Measurements from ENCODE around the gene GNG13.

The GNG13 gene

GRCh38 chr16:814974-815373 lies 14.4 kb upstream of the GNG13 start:
- Histone ChIP-seq H2AFZ (ENCODE audit: insufficient read depth, low read length, poor library complexity) (no peak overlapping the region), H3K27ac (ENCODE audit: low read depth, low read length) (no peak overlapping the region), H4K8ac (ENCODE audit: low read depth, low read length) (no peak overlapping the region), H2AK5ac (ENCODE audit: low read length) (no peak overlapping the region), H2BK5ac (ENCODE audit: low read depth, low read length, poor library complexity) (no peak overlapping the region), H3K4me1 (ENCODE audit: control insufficient read depth in 1 of 2, insufficient read depth in 2 of 2, low read length in 2 of 2) (peaks cover 4% of the 10 kb centered on the region in 2 experiments), H3K79me2 (ENCODE audit: control insufficient read depth, insufficient read depth, low read length, poor library complexity) (no peaks in the 10 kb centered on the region), H2BK120ac (ENCODE audit: insufficient read depth, low read length, poor library complexity) (no peak overlapping the region), H3K18ac (ENCODE audit: low read length) (no peak overlapping the region), H2BK12ac (ENCODE audit: low read length) (no peak overlapping the region), H4K91ac (ENCODE audit: low read depth, low read length) (no peak overlapping the region), H3K23ac (ENCODE audit: low read length) (no peak overlapping the region), H3K36me3 (ENCODE audit: control insufficient read depth in 1 of 2, insufficient read depth in 2 of 2, low read length in 2 of 2) (no peaks in the 10 kb centered on the region), H3K9me3 (ENCODE audit: insufficient read depth, low read depth, low read length) (peaks cover 16% of the 10 kb centered on the region), H3K9ac (ENCODE audit: low read length) (no peak overlapping the region), H3K4me3 (ENCODE audit: low read depth, low read length) (no peak overlapping the region), H3K4ac (ENCODE audit: low read depth, low read length) (no peak overlapping the region), H3K14ac (ENCODE audit: low read length) (no peak overlapping the region), H4K12ac (ENCODE audit: low read depth, low read length) (no peak overlapping the region), H3K27me3 (ENCODE audit: insufficient read depth, low read length) (no peaks in the 10 kb centered on the region), H3K4me2 (ENCODE audit: low read length) (no peak overlapping the region), H3K79me1 (ENCODE audit: low read length) (no peaks in the 10 kb centered on the region)
- WGBS (ENCODE audit: extremely low coverage, insufficient coverage, insufficient read length): no CpG with 5 or more reads among the region's 9 CpGs
- no peak for DNase-seq

GRCh38 chr16:813916-814412 lies 13.4 kb upstream of the GNG13 start:
- no peak overlapping the region for H3K27ac ChIP-seq (ENCODE audit: low read depth, low read length)
- no CpG with 5 or more reads among the region's 22 CpGs for WGBS (ENCODE audit: extremely low coverage, insufficient coverage, insufficient read length)
- H3K4ac ChIP-seq (ENCODE audit: low read depth, low read length): no peak overlapping the region
- H4K8ac ChIP-seq (ENCODE audit: low read depth, low read length): no peak overlapping the region
- no peak overlapping the region for H3K14ac ChIP-seq (ENCODE audit: low read length)
- H3K9me3 ChIP-seq (ENCODE audit: insufficient read depth, low read depth, low read length): peaks cover 14% of the 10 kb centered on the region
- no peak overlapping the region for H4K91ac ChIP-seq (ENCODE audit: low read depth, low read length)
- no peak overlapping the region for H3K4me3 ChIP-seq (ENCODE audit: low read depth, low read length)
- DNase-seq: no peak
- no peak overlapping the region for H2AK5ac ChIP-seq (ENCODE audit: low read length)
- H4K12ac ChIP-seq (ENCODE audit: low read depth, low read length): no peak overlapping the region
- H3K36me3 ChIP-seq (ENCODE audit: control insufficient read depth in 1 of 2, insufficient read depth in 2 of 2, low read length in 2 of 2): no peaks in the 10 kb centered on the region
- H3K23ac ChIP-seq (ENCODE audit: low read length): no peak overlapping the region
- H3K79me1 ChIP-seq (ENCODE audit: low read length): no peaks in the 10 kb centered on the region
- H2AFZ ChIP-seq (ENCODE audit: insufficient read depth, low read length, poor library complexity): no peak overlapping the region
- H3K9ac ChIP-seq (ENCODE audit: low read length): no peak overlapping the region
- H3K79me2 ChIP-seq (ENCODE audit: control insufficient read depth, insufficient read depth, low read length, poor library complexity): no peaks in the 10 kb centered on the region
- peaks cover 4 to 5% of the 10 kb centered on the region in 2 experiments for H3K4me1 ChIP-seq (ENCODE audit: control insufficient read depth in 1 of 2, insufficient read depth in 2 of 2, low read length in 2 of 2)
- no peak overlapping the region for H2BK12ac ChIP-seq (ENCODE audit: low read length)
- no peaks in the 10 kb centered on the region for H3K27me3 ChIP-seq (ENCODE audit: insufficient read depth, low read length)
- no peak overlapping the region for H3K18ac ChIP-seq (ENCODE audit: low read length)
- H3K4me2 ChIP-seq (ENCODE audit: low read length): no peak overlapping the region
- H2BK120ac ChIP-seq (ENCODE audit: insufficient read depth, low read length, poor library complexity): no peak overlapping the region
- H2BK5ac ChIP-seq (ENCODE audit: low read depth, low read length, poor library complexity): no peak overlapping the region

GRCh38 chr16:813204-813915 lies 12.8 kb upstream of the GNG13 start:
- Histone ChIP-seq H2BK5ac (ENCODE audit: low read depth, low read length, poor library complexity) (no peak overlapping the region), H3K79me2 (ENCODE audit: control insufficient read depth, insufficient read depth, low read length, poor library complexity) (no peaks in the 10 kb centered on the region)
- no CpG with 5 or more reads among the region's 67 CpGs for WGBS (ENCODE audit: extremely low coverage, insufficient coverage, insufficient read length)

GRCh38 chr16:808085-808386 lies 7.5 kb upstream of the GNG13 start:
- Histone ChIP-seq H3K9me3 (ENCODE audit: insufficient read depth, low read depth, low read length) (peaks cover 3% of the 10 kb centered on the region), H3K27me3 (ENCODE audit: insufficient read depth, low read length) (no peaks in the 10 kb centered on the region), H3K4me1 (ENCODE audit: control insufficient read depth in 1 of 2, insufficient read depth in 2 of 2, low read length in 2 of 2) (peaks cover 8 to 11% of the 10 kb centered on the region in 2 experiments), H3K23ac (ENCODE audit: low read length) (no peak overlapping the region), H3K4ac (ENCODE audit: low read depth, low read length) (peak overlapping the region; percentile 16), H4K91ac (ENCODE audit: low read depth, low read length) (peak overlapping the region; percentile 77), H2AFZ (ENCODE audit: insufficient read depth, low read length, poor library complexity) (peak overlapping the region; percentile 59), H2AK5ac (ENCODE audit: low read length) (no peak overlapping the region), H3K27ac (ENCODE audit: low read depth, low read length) (no peak overlapping the region), H4K12ac (ENCODE audit: low read depth, low read length) (peak overlapping the region; percentile 56), H2BK120ac (ENCODE audit: insufficient read depth, low read length, poor library complexity) (peak overlapping the region; percentile 3), H3K36me3 (ENCODE audit: control insufficient read depth in 1 of 2, insufficient read depth in 2 of 2, low read length in 2 of 2) (no peaks in the 10 kb centered on the region), H3K14ac (ENCODE audit: low read length) (peak overlapping the region; percentile 5), H3K9ac (ENCODE audit: low read length) (no peak overlapping the region), H3K79me1 (ENCODE audit: low read length) (peaks cover 8% of the 10 kb centered on the region), H2BK12ac (ENCODE audit: low read length) (no peak overlapping the region), H4K8ac (ENCODE audit: low read depth, low read length) (peak overlapping the region; percentile 79), H2BK5ac (ENCODE audit: low read depth, low read length, poor library complexity) (no peak overlapping the region), H3K4me3 (ENCODE audit: low read depth, low read length) (peak overlapping the region; percentile 68), H3K18ac (ENCODE audit: low read length) (no peak overlapping the region), H3K4me2 (ENCODE audit: low read length) (peak overlapping the region; percentile 85), H3K79me2 (ENCODE audit: control insufficient read depth, insufficient read depth, low read length, poor library complexity) (peaks cover 5% of the 10 kb centered on the region)
- no CpG with 5 or more reads among the region's 19 CpGs for WGBS (ENCODE audit: extremely low coverage, insufficient coverage, insufficient read length)
- DNase-seq: no peak

More at GRCh38 chr16:813204-813915, 12.8 kb upstream of the GNG13 start:
- no peak overlapping the region for H3K4me3 ChIP-seq (ENCODE audit: low read depth, low read length)
- H3K36me3 ChIP-seq (ENCODE audit: control insufficient read depth in 1 of 2, insufficient read depth in 2 of 2, low read length in 2 of 2): no peaks in the 10 kb centered on the region
- peak overlapping the region; percentile 44 for H4K8ac ChIP-seq (ENCODE audit: low read depth, low read length)
- H4K12ac ChIP-seq (ENCODE audit: low read depth, low read length): peak overlapping the region; percentile 27
- H3K27me3 ChIP-seq (ENCODE audit: insufficient read depth, low read length): no peaks in the 10 kb centered on the region
- H3K79me1 ChIP-seq (ENCODE audit: low read length): no peaks in the 10 kb centered on the region
- no peak overlapping the region for H3K4ac ChIP-seq (ENCODE audit: low read depth, low read length)
- H4K91ac ChIP-seq (ENCODE audit: low read depth, low read length): no peak overlapping the region
- peak overlapping the region; percentile 60 for H3K4me2 ChIP-seq (ENCODE audit: low read length)
- no peak overlapping the region for H3K9ac ChIP-seq (ENCODE audit: low read length)
- H2AFZ ChIP-seq (ENCODE audit: insufficient read depth, low read length, poor library complexity): peak overlapping the region; percentile 1
- H2BK12ac ChIP-seq (ENCODE audit: low read length): no peak overlapping the region
- H3K9me3 ChIP-seq (ENCODE audit: insufficient read depth, low read depth, low read length): peaks cover 12% of the 10 kb centered on the region
- DNase-seq: peak in 1 of 2 donors; percentile 56
- H2BK120ac ChIP-seq (ENCODE audit: insufficient read depth, low read length, poor library complexity): no peak overlapping the region
- peak overlapping the region; percentile 42 for H3K14ac ChIP-seq (ENCODE audit: low read length)
- no peak overlapping the region for H3K18ac ChIP-seq (ENCODE audit: low read length)
- peaks cover 7% of the 10 kb centered on the region in 2 experiments for H3K4me1 ChIP-seq (ENCODE audit: control insufficient read depth in 1 of 2, insufficient read depth in 2 of 2, low read length in 2 of 2)
- no peak overlapping the region for H3K23ac ChIP-seq (ENCODE audit: low read length)
- no peak overlapping the region for H2AK5ac ChIP-seq (ENCODE audit: low read length)
- no peak overlapping the region for H3K27ac ChIP-seq (ENCODE audit: low read depth, low read length)

Data from trophoblast cell (in vitro differentiated cells and primary cell).